ENCODE data around the gene ZYG11B. TPM values are rescaled to one million over a fixed set of nuclear protein-coding genes. Genes with fewer than 3 reads are reported as not detected.
"Not testable (repeated sequence)": the region's sequence is repeated elsewhere in the genome, so short reads cannot be mapped to it uniquely, and the experiment has no call there.

Gene ZYG11B
- total RNA-seq, 2 experiments from 2014 or later, result 13.7 to 13.8 TPM

- Mint-ChIP-seq H3K27me3 (peaks cover 5% of the 10 kb centered on the region), H3K27ac (peak overlapping the region; percentile 74), H3K9me3 (no peaks in the 10 kb centered on the region), H3K4me3 (peak overlapping the region; percentile 87), H3K4me1 (peaks cover 23% of the 10 kb centered on the region), H3K36me3 (no peaks in the 10 kb centered on the region)
- DNase-seq (no peak), ATAC-seq (ENCODE audit: low read depth) (no peak)
- POLR2A ChIA-PET, result interaction anchor here (0.6 to 2.7 kb wide), 4 partner anchors 23 to 434 kb away, joined by 3 to 16 read pairs (median 4); no protein-coding TSS in a partner anchor
Observed at GRCh38 chr1:52725903-52726264, 369 bp upstream of the ZYG11B start.

DNA sequence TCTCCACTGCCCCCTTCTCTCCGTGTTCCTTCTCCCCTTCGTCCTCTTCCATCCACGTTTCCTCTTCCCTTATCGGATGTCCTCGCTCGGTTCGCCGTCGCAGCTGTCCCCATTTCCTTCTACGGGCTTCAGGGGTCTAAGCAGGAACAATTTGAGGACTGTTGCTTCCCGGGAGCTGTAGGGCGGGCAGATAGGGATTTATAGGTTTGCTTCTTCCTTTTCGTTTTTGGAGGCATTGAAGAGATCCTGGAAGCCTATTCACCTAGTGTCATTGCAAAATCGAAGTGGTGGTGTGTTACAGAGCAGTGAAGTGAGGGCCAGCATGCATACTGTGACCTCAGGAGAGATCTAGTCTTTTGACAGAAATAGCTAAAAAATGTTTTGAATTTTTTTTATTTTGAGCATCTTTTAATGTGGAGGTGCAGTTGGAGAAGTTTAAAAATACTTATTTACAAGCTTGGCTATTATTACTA, 897 bp downstream of the ZYG11B start:
- Mint-ChIP-seq H3K9me3 (no peaks in the 10 kb centered on the region), H3K36me3 (peaks cover 2% of the 10 kb centered on the region), H3K27ac (peak overlapping the region; percentile 91), H3K27me3 (peaks cover 5% of the 10 kb centered on the region), H3K4me1 (peaks cover 24% of the 10 kb centered on the region), H3K4me3 (peak overlapping the region; percentile 93)
- ATAC-seq (ENCODE audit: low read depth) (no peak), DNase-seq (no peak)
- POLR2A ChIA-PET, result interaction anchor here (0.6 to 2.7 kb wide), 3 partner anchors 16 to 30 kb away, joined by 3 to 16 read pairs (median 4); no protein-coding TSS in a partner anchor

DNA sequence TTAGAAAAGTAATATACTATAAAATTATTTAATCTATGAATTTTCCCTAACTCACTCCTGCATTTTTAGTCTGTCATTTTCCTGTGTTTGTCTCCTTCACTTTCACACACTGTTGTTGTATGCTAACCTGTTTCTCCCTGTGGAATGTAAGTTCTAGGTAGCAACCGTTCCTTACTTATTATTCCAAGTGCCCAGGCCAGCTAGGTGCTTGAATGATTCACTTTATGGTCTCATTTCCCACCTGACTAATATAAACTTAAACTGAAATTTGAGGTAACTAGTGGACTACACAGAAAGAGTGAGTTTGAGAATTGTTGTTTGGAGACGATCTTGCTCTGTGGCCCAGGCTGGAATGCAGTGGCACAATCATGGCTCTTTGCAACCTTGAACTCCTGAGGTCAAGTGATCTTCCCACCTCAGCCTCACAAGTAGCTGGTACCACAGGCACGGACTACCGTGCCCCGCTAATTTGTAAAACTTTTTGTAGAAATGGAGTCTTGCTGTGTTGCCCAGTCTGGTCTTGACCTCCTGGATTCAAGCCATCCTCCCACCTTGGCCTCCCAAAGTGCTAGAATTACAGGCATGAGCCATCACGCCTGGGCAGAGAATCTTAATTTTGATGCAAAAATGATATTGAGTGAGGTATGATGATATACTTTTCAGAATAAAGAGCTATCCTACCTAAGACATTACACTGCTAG, 1.9 kb downstream of the ZYG11B start:
- H3K27ac Mint-ChIP-seq, result no peak overlapping the region
- H3K27me3 Mint-ChIP-seq, result peaks cover 5% of the 10 kb centered on the region
- POLR2A ChIA-PET, result interaction anchor here (0.6 to 2.7 kb wide), 2 partner anchors 25 to 246 kb away, joined by 4 to 16 read pairs; no protein-coding TSS in a partner anchor
- H3K4me1 Mint-ChIP-seq, result peaks cover 24% of the 10 kb centered on the region
- peaks cover 2% of the 10 kb centered on the region for H3K36me3 Mint-ChIP-seq
- no peaks in the 10 kb centered on the region for H3K9me3 Mint-ChIP-seq
- DNase-seq (no peak), ATAC-seq (ENCODE audit: low read depth) (no peak)
- H3K4me3 Mint-ChIP-seq, result peak overlapping the region; percentile 58

DNA sequence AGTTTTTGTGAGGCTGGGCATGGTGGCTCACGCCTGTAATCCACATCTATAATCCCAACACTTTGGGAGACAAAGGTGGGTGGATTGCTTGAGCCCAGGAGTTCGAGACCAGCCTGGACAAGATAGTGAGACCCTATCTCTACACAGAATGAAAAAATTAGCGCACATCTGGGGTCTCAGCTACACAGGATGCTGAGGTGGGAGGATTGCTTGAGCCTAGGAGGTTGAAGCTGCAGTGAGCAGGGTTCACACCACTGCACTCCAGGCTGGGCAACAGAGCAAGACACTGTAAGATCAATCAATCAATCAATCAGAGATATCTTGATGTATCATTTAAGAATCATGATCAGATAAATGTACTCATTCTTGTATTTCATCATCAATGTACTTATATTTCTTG, 7.1 kb downstream of the ZYG11B start:
- peaks cover 2% of the 10 kb centered on the region for H3K36me3 Mint-ChIP-seq
- POLR2A ChIA-PET, result no interaction called here
- no peaks in the 10 kb centered on the region for H3K27me3 Mint-ChIP-seq
- DNase-seq (no peak), ATAC-seq (ENCODE audit: low read depth) (no peak)
- H3K4me1 Mint-ChIP-seq, result peaks cover 3% of the 10 kb centered on the region
- no peak overlapping the region for H3K27ac Mint-ChIP-seq
- no peaks in the 10 kb centered on the region for H3K9me3 Mint-ChIP-seq
- no peak overlapping the region for H3K4me3 Mint-ChIP-seq

GRCh38 chr1:52735371-52735770, 9.1 kb downstream of the ZYG11B start:
- H3K4me3 Mint-ChIP-seq; H3K4me1 Mint-ChIP-seq; H3K9me3 Mint-ChIP-seq; H3K27ac Mint-ChIP-seq; H3K27me3 Mint-ChIP-seq; DNase-seq; ATAC-seq (ENCODE audit: low read depth); POLR2A ChIA-PET; H3K36me3 Mint-ChIP-seq: not testable (repeated sequence)

GRCh38 chr1:52738148-52738547, 11.9 kb downstream of the ZYG11B start:
- H3K4me1 Mint-ChIP-seq, result peaks cover 1% of the 10 kb centered on the region

GRCh38 chr1:52738893-52739292, 12.6 kb downstream of the ZYG11B start:
- DNase-seq, result no peak
- POLR2A ChIA-PET, result no interaction called here
- H3K9me3 Mint-ChIP-seq, result no peaks in the 10 kb centered on the region
- no peak overlapping the region for H3K27ac Mint-ChIP-seq
- no peak overlapping the region for H3K4me3 Mint-ChIP-seq
- no peak for ATAC-seq (ENCODE audit: low read depth)
- peaks cover 1% of the 10 kb centered on the region for H3K4me1 Mint-ChIP-seq
- peaks cover 4% of the 10 kb centered on the region for H3K36me3 Mint-ChIP-seq
- no peaks in the 10 kb centered on the region for H3K27me3 Mint-ChIP-seq

More at GRCh38 chr1:52738148-52738547, 11.9 kb downstream of the ZYG11B start:
- H3K36me3 Mint-ChIP-seq, result peaks cover 4% of the 10 kb centered on the region
- H3K9me3 Mint-ChIP-seq, result no peaks in the 10 kb centered on the region
- no peak for ATAC-seq (ENCODE audit: low read depth)
- POLR2A ChIA-PET, result no interaction called here
- DNase-seq, result no peak
- no peak overlapping the region for H3K4me3 Mint-ChIP-seq
- no peak overlapping the region for H3K27ac Mint-ChIP-seq
- H3K27me3 Mint-ChIP-seq, result no peaks in the 10 kb centered on the region

DNA sequence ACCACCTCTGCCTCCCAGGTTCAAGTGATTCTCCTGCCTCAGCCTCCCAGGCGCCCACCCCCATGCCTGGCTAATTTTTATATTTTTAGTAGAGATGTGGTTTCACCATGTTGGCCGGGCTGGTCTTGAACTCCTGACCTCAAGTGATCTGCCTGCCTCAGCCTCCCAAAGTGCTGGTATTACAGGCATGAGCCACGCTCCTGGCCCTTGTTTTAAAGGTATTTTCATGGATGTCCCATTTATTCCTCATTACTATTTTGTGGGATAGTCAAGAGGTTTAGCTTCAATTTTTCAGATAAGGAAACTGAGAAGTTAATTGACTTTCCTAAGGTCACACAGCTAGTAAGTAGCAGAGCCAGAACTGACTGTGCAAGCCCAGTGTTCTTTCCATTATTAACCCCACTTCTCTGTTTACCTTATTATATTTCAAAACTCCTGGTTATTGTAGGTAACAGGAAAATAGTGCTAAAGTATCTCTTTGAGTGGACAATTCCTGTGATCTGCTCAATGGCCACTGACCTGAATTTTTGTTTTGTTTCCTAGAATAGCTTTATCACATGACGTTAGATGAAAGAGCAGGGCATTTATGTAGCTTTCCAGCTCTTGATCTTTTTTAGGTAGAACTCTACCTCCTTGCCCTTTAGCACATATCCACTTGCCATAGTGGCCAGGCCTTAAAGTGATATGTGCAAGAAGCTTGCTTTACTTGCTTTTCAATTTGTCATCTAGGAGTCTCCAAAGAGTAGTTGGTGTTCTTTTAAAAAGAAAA, 13.6 kb downstream of the ZYG11B start:
- DNase-seq, result no peak
- ATAC-seq (ENCODE audit: low read depth), result no peak
- no peak overlapping the region for H3K4me3 Mint-ChIP-seq
- POLR2A ChIA-PET, result no interaction called here
- no peaks in the 10 kb centered on the region for H3K27me3 Mint-ChIP-seq
- no peaks in the 10 kb centered on the region for H3K9me3 Mint-ChIP-seq
- peaks cover 1% of the 10 kb centered on the region for H3K4me1 Mint-ChIP-seq
- H3K27ac Mint-ChIP-seq, result no peak overlapping the region
- H3K36me3 Mint-ChIP-seq, result peaks cover 4% of the 10 kb centered on the region

DNA sequence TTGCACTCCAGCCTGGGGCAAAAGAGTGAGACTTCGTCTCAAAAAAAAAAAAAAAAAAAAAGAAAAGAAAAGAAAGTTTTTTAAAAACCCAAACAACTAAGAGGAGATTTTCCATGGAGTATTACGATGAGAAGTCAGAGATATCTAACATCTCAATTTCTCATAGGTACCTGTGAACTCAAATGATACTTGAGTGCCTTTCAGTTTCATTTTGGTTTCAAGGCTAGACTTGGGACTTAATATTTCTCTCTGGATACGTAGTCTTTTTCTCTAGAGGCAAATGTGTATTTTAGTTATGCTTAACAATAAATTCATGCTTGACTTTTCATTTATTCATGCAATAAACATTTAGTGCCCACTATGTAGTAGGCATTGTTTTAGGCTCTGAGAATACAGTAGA, 15.0 kb downstream of the ZYG11B start:
- Mint-ChIP-seq H3K36me3 (peaks cover 4% of the 10 kb centered on the region), H3K27ac (no peak overlapping the region), H3K27me3 (no peaks in the 10 kb centered on the region), H3K4me3 (no peak overlapping the region), H3K4me1 (peaks cover 1% of the 10 kb centered on the region), H3K9me3 (no peaks in the 10 kb centered on the region)
- POLR2A ChIA-PET, result no interaction called here
- ATAC-seq (ENCODE audit: low read depth) (no peak), DNase-seq (no peak)

- Mint-ChIP-seq H3K9me3 (no peaks in the 10 kb centered on the region), H3K4me3 (no peak overlapping the region), H3K27ac (no peak overlapping the region), H3K36me3 (peaks cover 2% of the 10 kb centered on the region), H3K4me1 (peaks cover 4% of the 10 kb centered on the region), H3K27me3 (no peaks in the 10 kb centered on the region)
- DNase-seq (no peak), ATAC-seq (ENCODE audit: low read depth) (no peak)
- POLR2A ChIA-PET, result interaction anchor here (0.7 kb wide), 1 partner anchor 347 kb away, joined by 8 read pairs; no protein-coding TSS in a partner anchor
Observed at GRCh38 chr1:52746189-52746588, 19.9 kb downstream of the ZYG11B start.

DNA sequence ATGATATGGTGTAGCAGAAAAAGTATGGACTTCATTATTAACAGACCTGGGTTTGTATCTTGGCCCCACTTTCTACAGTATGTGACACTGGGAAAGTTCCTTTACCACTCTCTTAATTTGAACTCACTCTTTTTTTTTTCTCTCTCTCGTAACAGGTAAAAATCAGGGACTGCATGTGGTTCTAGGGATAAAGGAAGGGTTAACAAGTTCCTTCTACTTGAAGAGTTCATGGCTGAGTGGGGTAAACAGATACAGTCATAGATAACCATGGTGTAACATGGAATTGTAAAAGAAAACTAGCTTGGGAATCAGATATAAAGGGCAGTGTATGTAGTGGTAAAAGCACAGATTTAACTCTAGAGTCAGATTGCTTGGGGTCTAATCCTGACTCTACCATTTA, 21.2 kb downstream of the ZYG11B start:
- Mint-ChIP-seq H3K36me3 (no peaks in the 10 kb centered on the region), H3K27ac (no peak overlapping the region), H3K4me3 (no peak overlapping the region), H3K9me3 (no peaks in the 10 kb centered on the region), H3K27me3 (no peaks in the 10 kb centered on the region), H3K4me1 (peaks cover 4% of the 10 kb centered on the region)
- no peak for DNase-seq
- no peak for ATAC-seq (ENCODE audit: low read depth)
- POLR2A ChIA-PET, result no interaction called here

GRCh38 chr1:52748119-52748518, 21.9 kb downstream of the ZYG11B start:
- H3K27me3 Mint-ChIP-seq, result no peaks in the 10 kb centered on the region
- POLR2A ChIA-PET, result no interaction called here
- peaks cover 4% of the 10 kb centered on the region for H3K4me1 Mint-ChIP-seq

GRCh38 chr1:52749496-52749895, 23.2 kb downstream of the ZYG11B start:
- ATAC-seq (ENCODE audit: low read depth); DNase-seq; POLR2A ChIA-PET; H3K36me3 Mint-ChIP-seq; H3K9me3 Mint-ChIP-seq; H3K27me3 Mint-ChIP-seq; H3K4me1 Mint-ChIP-seq; H3K4me3 Mint-ChIP-seq; H3K27ac Mint-ChIP-seq: not testable (repeated sequence)

More at GRCh38 chr1:52748119-52748518, 21.9 kb downstream of the ZYG11B start:
- H3K9me3 Mint-ChIP-seq, result no peaks in the 10 kb centered on the region
- H3K36me3 Mint-ChIP-seq, result no peaks in the 10 kb centered on the region
- DNase-seq (no peak), ATAC-seq (ENCODE audit: low read depth) (no peak)
- no peak overlapping the region for H3K4me3 Mint-ChIP-seq
- H3K27ac Mint-ChIP-seq, result no peak overlapping the region

DNA sequence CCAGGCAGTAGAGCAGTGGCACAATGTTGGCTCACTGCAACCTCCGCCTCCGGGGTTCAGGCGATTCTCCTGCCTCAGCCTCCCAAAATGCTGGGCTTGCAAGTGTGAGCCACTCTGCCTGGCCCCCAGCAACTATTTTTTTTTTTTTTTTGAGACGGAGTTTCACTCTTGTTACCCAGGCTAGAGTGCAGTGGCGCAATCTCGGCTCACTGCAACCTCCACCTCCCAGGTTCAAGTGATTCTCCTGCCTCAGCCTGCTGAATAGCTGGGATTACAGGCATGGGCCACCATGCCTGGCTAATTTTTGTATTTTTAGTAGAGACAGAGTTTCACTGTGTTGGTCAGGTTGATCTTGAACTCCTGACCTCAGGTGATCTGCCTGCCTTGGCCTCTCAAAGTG, 23.9 kb downstream of the ZYG11B start:
- H3K4me1 Mint-ChIP-seq; H3K27me3 Mint-ChIP-seq; DNase-seq; H3K4me3 Mint-ChIP-seq; H3K9me3 Mint-ChIP-seq; H3K36me3 Mint-ChIP-seq; POLR2A ChIA-PET; H3K27ac Mint-ChIP-seq; ATAC-seq (ENCODE audit: low read depth): not testable (repeated sequence)
